Neural progenitor cell (in vitro differentiated cells): ENCODE results near the gene DZIP1. TPM values are rescaled to one million over a fixed set of nuclear protein-coding genes. Genes with fewer than 3 reads are reported as not detected.

Source experiments
- DNase-seq: peaks from one replicate; pipeline ENCODE4 v3.0.0-alpha.2; 2016; ENCODE audit warnings: low spot score
- H2AFZ ChIP-seq: fragments of 200-600 bp; sonication (generic); replicated peaks from 2 replicates; pipeline ENCODE4 v1.6.1; 2016; ENCODE audit warnings: antibody characterized with exemption
- H3F3A ChIP-seq: fragments of 200-600 bp; sonication (generic); 2 replicates; pipeline ENCODE4 v1.6.1; 2016; ENCODE audit warnings: antibody characterized with exemption, low read depth
- H3K27ac ChIP-seq: fragments of 200-600 bp; sonication (generic); 2 replicates; pipeline ENCODE4 v1.5.1; 2016; ENCODE audit warnings: mild to moderate bottlenecking
- H3K27me3 ChIP-seq: fragments of 200-600 bp; sonication (generic); 2 replicates; pipeline ENCODE4 v1.6.1; 2016; ENCODE audit warnings: mild to moderate bottlenecking, moderate library complexity
- H3K36me3 ChIP-seq: fragments of 200-600 bp; sonication (generic); 2 replicates; pipeline ENCODE4 v1.5.1; 2016
- H3K4me1 ChIP-seq: fragments of 200-600 bp; sonication (generic); 2 replicates; pipeline ENCODE4 v1.6.1; 2016; ENCODE audit warnings: mixed run types
- H3K4me2 ChIP-seq: fragments of 200-600 bp; sonication (generic); 2 replicates; pipeline ENCODE4 v1.6.1; 2016
- H3K4me3 ChIP-seq: fragments of 200-600 bp; sonication (generic); 2 replicates; pipeline ENCODE4 v1.5.1; 2016
- H3K79me2 ChIP-seq: fragments of 200-600 bp; sonication (generic); 2 replicates; pipeline ENCODE4 v1.6.1; 2016; ENCODE audit warnings: low read depth
- H3K9ac ChIP-seq: fragments of 200-600 bp; sonication (generic); 2 replicates; pipeline ENCODE4 v1.6.1; 2016
- H3K9me3 ChIP-seq: fragments of 200-600 bp; sonication (generic); 2 replicates; pipeline ENCODE4 v1.5.1; 2016; ENCODE audit warnings: low read depth
- H4K20me1 ChIP-seq: fragments of 200-600 bp; sonication (generic); 2 replicates; pipeline ENCODE4 v1.6.1; 2016; ENCODE audit warnings: low read depth
- H3K27ac Mint-ChIP-seq: 3 replicates; pipeline ENCODE4 v1.8.0; 2021; ENCODE audit warnings: mixed read lengths
- H3K27me3 Mint-ChIP-seq: 2 replicates; pipeline ENCODE4 v1.8.0; 2022; ENCODE audit warnings: low read depth, mild to moderate bottlenecking, inconsistent platforms, moderate library complexity, mixed read lengths; ENCODE audit not compliant: insufficient read depth
- H3K36me3 Mint-ChIP-seq: 3 replicates; pipeline ENCODE4 v1.8.0; 2021; ENCODE audit warnings: mixed read lengths
- H3K4me1 Mint-ChIP-seq: 3 replicates; pipeline ENCODE4 v1.8.0; 2021; ENCODE audit warnings: mixed read lengths
- H3K4me3 Mint-ChIP-seq: 3 replicates; pipeline ENCODE4 v1.8.0; 2021; ENCODE audit warnings: mild to moderate bottlenecking, moderate library complexity, mixed read lengths
- H3K9me3 Mint-ChIP-seq: 3 replicates; pipeline ENCODE4 v1.8.0; 2020; ENCODE audit warnings: mixed read lengths
- EZH2 ChIP-seq: fragments of 200-600 bp; sonication (generic); IDR thresholded peaks from 2 replicates; pipeline ENCODE4 v1.6.1; 2017; ENCODE audit warnings: antibody characterized with exemption, mild to moderate bottlenecking, moderate library complexity
- EZH2phosphoT487 ChIP-seq: fragments of 200-600 bp; sonication (generic); IDR thresholded peaks from 2 replicates; pipeline ENCODE4 v1.6.1; 2017; ENCODE audit warnings: antibody characterized with exemption
- total RNA-seq: library from RNA; depleted of rRNA; stranded (reverse); fragments of >200 nt; gene quantifications from 2 replicates; pipeline ENCODE4 v1.2.3, GENCODE V29; 2015; ENCODE audit warnings: low replicate concordance
- TF ChIP-seq, protein P1 (sequence below): fragments of 200-600 bp; sonication (generic); IDR thresholded peaks from 2 replicates; pipeline ENCODE4 v1.5.1; 2017; ENCODE audit warnings: antibody characterized with exemption, mild to moderate bottlenecking

The DZIP1 gene
- total RNA-seq, 1 donor from 2014 or later, result 70.4 TPM

DNA sequence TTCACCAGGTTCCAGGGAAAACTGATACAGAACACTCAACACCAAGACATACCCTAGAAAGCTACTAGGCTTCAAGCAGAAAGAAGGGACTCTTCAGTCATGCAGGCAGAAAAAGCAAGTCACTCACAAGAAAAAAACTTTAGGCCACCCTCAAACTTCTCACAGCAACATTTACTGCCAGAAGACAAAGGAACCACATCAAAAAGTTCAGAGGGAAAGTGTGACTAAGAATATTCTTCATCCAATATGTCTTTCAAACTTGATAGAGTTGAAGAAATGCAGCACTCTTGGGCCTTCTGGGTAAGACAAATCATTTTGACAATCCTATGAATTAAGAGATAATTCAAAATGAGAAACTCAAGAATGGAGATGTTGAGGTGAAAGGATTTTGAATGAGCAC lies 7.7 kb downstream of the DZIP1 start:
- DNase-seq, result no peak
- TF ChIP-seq EZH2phosphoT487 (no peak), EZH2 (no peak)
- TF ChIP-seq, protein P1, sequence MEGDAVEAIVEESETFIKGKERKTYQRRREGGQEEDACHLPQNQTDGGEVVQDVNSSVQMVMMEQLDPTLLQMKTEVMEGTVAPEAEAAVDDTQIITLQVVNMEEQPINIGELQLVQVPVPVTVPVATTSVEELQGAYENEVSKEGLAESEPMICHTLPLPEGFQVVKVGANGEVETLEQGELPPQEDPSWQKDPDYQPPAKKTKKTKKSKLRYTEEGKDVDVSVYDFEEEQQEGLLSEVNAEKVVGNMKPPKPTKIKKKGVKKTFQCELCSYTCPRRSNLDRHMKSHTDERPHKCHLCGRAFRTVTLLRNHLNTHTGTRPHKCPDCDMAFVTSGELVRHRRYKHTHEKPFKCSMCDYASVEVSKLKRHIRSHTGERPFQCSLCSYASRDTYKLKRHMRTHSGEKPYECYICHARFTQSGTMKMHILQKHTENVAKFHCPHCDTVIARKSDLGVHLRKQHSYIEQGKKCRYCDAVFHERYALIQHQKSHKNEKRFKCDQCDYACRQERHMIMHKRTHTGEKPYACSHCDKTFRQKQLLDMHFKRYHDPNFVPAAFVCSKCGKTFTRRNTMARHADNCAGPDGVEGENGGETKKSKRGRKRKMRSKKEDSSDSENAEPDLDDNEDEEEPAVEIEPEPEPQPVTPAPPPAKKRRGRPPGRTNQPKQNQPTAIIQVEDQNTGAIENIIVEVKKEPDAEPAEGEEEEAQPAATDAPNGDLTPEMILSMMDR, result no peak
- Histone ChIP-seq H3K79me2 (peaks cover 10% of the 10 kb centered on the region), H3K27me3 (no peaks in the 10 kb centered on the region), H3K4me2 (no peak overlapping the region), H3K9ac (no peak overlapping the region), H3K9me3 (no peaks in the 10 kb centered on the region), H3K27ac (no peak overlapping the region), H3F3A (no peaks in the 10 kb centered on the region), H4K20me1 (peaks cover 8% of the 10 kb centered on the region), H3K4me1 (peaks cover 5% of the 10 kb centered on the region), H3K4me3 (no peak overlapping the region), H3K36me3 (peaks cover 6% of the 10 kb centered on the region), H2AFZ (no peak overlapping the region)
- Mint-ChIP-seq H3K36me3 (peaks cover 56% of the 10 kb centered on the region), H3K27me3 (peaks cover 2% of the 10 kb centered on the region), H3K4me1 (peaks cover 19% of the 10 kb centered on the region), H3K27ac (no peak overlapping the region), H3K9me3 (no peaks in the 10 kb centered on the region), H3K4me3 (no peak overlapping the region)

DNA sequence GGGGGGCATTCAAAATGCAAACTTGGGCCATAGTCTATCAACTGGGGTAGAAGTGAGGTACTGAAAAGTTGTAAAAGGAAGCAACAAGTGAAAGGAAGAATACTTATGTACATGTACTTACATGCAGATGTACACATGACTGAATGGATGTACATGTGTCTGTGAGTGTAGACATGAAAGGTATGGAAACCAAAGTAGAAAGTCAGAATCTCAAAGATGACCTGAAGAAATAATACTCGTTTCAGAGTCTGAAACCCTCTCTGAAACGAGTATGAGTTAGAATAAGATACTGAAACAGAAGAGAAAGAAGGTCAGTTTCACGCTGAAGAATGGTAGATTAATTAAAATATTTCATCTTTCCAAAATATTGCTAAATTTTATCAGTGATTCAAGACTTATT lies 13.9 kb downstream of the DZIP1 start:
- Histone ChIP-seq H3K4me2 (no peak overlapping the region), H2AFZ (no peak overlapping the region), H3K9ac (no peak overlapping the region), H3F3A (no peaks in the 10 kb centered on the region), H3K27ac (no peak overlapping the region), H3K9me3 (no peaks in the 10 kb centered on the region), H3K36me3 (peaks cover 19% of the 10 kb centered on the region), H4K20me1 (peaks cover 10% of the 10 kb centered on the region), H3K79me2 (no peaks in the 10 kb centered on the region), H3K27me3 (no peaks in the 10 kb centered on the region), H3K4me3 (no peak overlapping the region), H3K4me1 (no peaks in the 10 kb centered on the region)
- TF ChIP-seq, protein P1, result no peak
- TF ChIP-seq EZH2, result no peak
- no peak for TF ChIP-seq EZH2phosphoT487
- peaks cover 77% of the 10 kb centered on the region for H3K36me3 Mint-ChIP-seq
- H3K4me3 Mint-ChIP-seq, result no peak overlapping the region
- H3K27me3 Mint-ChIP-seq, result peaks cover 2% of the 10 kb centered on the region
- no peak for DNase-seq
- H3K27ac Mint-ChIP-seq, result no peak overlapping the region
- peaks cover 10% of the 10 kb centered on the region for H3K4me1 Mint-ChIP-seq
- peaks cover 12% of the 10 kb centered on the region for H3K9me3 Mint-ChIP-seq

DNA sequence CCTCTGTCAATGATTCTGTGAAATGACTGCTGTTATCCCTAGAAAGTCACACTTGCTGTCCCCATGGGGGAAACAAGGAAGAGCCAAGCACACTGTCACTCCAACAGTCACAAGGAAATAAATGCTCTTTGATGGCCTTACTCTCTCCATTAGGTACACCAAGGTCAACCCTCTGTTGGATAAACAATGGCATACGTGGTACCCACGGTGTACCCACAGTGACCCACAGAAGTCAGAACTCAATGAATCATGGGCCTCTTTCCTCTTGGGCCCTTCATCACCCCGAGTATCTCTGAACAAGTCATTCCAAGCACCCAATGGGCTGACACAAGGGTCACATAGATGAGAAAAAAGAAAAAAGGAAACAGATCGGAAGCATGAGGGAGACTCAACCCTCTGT lies 15.4 kb downstream of the DZIP1 start:
- Histone ChIP-seq H3K27me3 (no peaks in the 10 kb centered on the region), H3K4me3 (no peak overlapping the region), H3F3A (peaks cover 8% of the 10 kb centered on the region), H3K4me1 (no peaks in the 10 kb centered on the region), H2AFZ (no peak overlapping the region), H3K79me2 (no peaks in the 10 kb centered on the region), H3K9ac (no peak overlapping the region), H3K4me2 (no peak overlapping the region), H3K36me3 (peaks cover 13% of the 10 kb centered on the region), H3K27ac (no peak overlapping the region), H4K20me1 (peaks cover 16% of the 10 kb centered on the region), H3K9me3 (no peaks in the 10 kb centered on the region)
- H3K4me1 Mint-ChIP-seq, result peaks cover 10% of the 10 kb centered on the region
- H3K9me3 Mint-ChIP-seq, result peaks cover 12% of the 10 kb centered on the region
- no peaks in the 10 kb centered on the region for H3K27me3 Mint-ChIP-seq
- H3K4me3 Mint-ChIP-seq, result no peak overlapping the region
- DNase-seq, result no peak
- H3K36me3 Mint-ChIP-seq, result peaks cover 74% of the 10 kb centered on the region
- TF ChIP-seq, protein P1, result no peak
- H3K27ac Mint-ChIP-seq, result no peak overlapping the region

DNA sequence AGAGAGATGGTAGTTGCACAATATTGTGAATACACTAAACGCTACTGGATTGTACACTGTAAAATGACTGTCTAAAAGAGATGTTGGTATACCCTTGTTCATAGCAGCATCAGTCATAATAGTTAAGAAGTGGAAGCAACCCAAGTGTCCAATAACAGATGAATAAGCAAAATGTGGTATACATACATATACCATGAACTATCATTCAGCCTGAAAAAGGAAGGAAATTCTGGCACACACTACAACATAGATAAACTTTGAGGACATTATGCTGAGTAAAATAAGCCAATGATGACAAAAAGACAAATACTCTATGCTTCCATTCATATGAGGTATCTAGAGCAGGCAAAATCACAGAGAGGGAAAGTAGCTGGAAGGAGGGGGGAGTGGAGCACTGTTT lies 16.0 kb downstream of the DZIP1 start:
- H3K27me3 ChIP-seq, result no peaks in the 10 kb centered on the region
- H3K27ac ChIP-seq, result no peak overlapping the region
- H2AFZ ChIP-seq, result no peak overlapping the region
- Mint-ChIP-seq H3K36me3 (peaks cover 72% of the 10 kb centered on the region), H3K9me3 (peaks cover 12% of the 10 kb centered on the region), H3K27me3 (no peaks in the 10 kb centered on the region), H3K27ac (no peak overlapping the region), H3K4me3 (no peak overlapping the region), H3K4me1 (peaks cover 10% of the 10 kb centered on the region)
- H4K20me1 ChIP-seq, result peaks cover 17% of the 10 kb centered on the region
- H3K9me3 ChIP-seq, result no peaks in the 10 kb centered on the region
- no peaks in the 10 kb centered on the region for H3K79me2 ChIP-seq
- DNase-seq, result no peak
- H3K4me3 ChIP-seq, result no peak overlapping the region
- H3K9ac ChIP-seq, result no peak overlapping the region
- H3K4me2 ChIP-seq, result no peak overlapping the region
- no peak for TF ChIP-seq EZH2
- no peak for TF ChIP-seq EZH2phosphoT487
- TF ChIP-seq, protein P1, result no peak
- H3K36me3 ChIP-seq, result peaks cover 13% of the 10 kb centered on the region
- H3K4me1 ChIP-seq, result no peaks in the 10 kb centered on the region
- peaks cover 8% of the 10 kb centered on the region for H3F3A ChIP-seq
